Rectal smooth muscle tissue (tissue), 1 donor: Measurements from ENCODE around the gene MSMO1.
"Not testable (repeated sequence)": the region's sequence is repeated elsewhere in the genome, so short reads cannot be mapped to it uniquely, and the experiment has no call there.

Source experiments
- H3K27ac ChIP-seq: one replicate; pipeline ENCODE4 v1.7.0; 2013; ENCODE audit warnings: low read depth, low read length, inconsistent platforms
- H3K27me3 ChIP-seq: one replicate; pipeline ENCODE4 v1.7.0; 2013; ENCODE audit warnings: low read length; ENCODE audit not compliant: control insufficient read depth, insufficient read depth
- H3K36me3 ChIP-seq: one replicate; pipeline ENCODE4 v1.7.0; 2013; ENCODE audit warnings: low read length; ENCODE audit not compliant: control insufficient read depth, insufficient read depth
- H3K4me1 ChIP-seq: one replicate; pipeline ENCODE4 v1.7.0; 2013; ENCODE audit warnings: low read length; ENCODE audit not compliant: control insufficient read depth, insufficient read depth
- H3K4me3 ChIP-seq: one replicate; pipeline ENCODE4 v1.7.0; 2013; ENCODE audit warnings: low read length
- H3K9ac ChIP-seq: one replicate; pipeline ENCODE4 v1.7.0; 2013; ENCODE audit warnings: low read length

Gene MSMO1

GRCh38 chr4:165326831-165327210 lies 648 bp upstream of the MSMO1 start:
- peak overlapping the region; percentile 82 for H3K4me3 ChIP-seq
- H3K27ac ChIP-seq, result peak overlapping the region; percentile 73
- H3K27me3 ChIP-seq, result no peaks in the 10 kb centered on the region
- peak overlapping the region; percentile 16 for H3K9ac ChIP-seq
- H3K36me3 ChIP-seq, result no peaks in the 10 kb centered on the region
- no peaks in the 10 kb centered on the region for H3K4me1 ChIP-seq

GRCh38 chr4:165328101-165328425 lies 594 bp downstream of the MSMO1 start:
- no peaks in the 10 kb centered on the region for H3K4me1 ChIP-seq

GRCh38 chr4:165328708-165329107 lies 1.2 kb downstream of the MSMO1 start:
- Histone ChIP-seq H3K4me3 (peak overlapping the region; percentile 98), H3K27me3 (no peaks in the 10 kb centered on the region), H3K36me3 (no peaks in the 10 kb centered on the region), H3K9ac (no peak overlapping the region), H3K4me1 (no peaks in the 10 kb centered on the region), H3K27ac (no peak overlapping the region)

More at GRCh38 chr4:165328101-165328425, 594 bp downstream of the MSMO1 start:
- Histone ChIP-seq H3K9ac (no peak overlapping the region), H3K27me3 (no peaks in the 10 kb centered on the region), H3K27ac (no peak overlapping the region), H3K4me3 (peak overlapping the region; percentile 98), H3K36me3 (no peaks in the 10 kb centered on the region)

GRCh38 chr4:165330071-165330470 lies 2.6 kb downstream of the MSMO1 start:
- H3K27ac ChIP-seq, result no peak overlapping the region
- no peak overlapping the region for H3K9ac ChIP-seq
- H3K4me3 ChIP-seq, result no peak overlapping the region

GRCh38 chr4:165330666-165331065 lies 3.2 kb downstream of the MSMO1 start:
- Histone ChIP-seq H3K4me1 (no peaks in the 10 kb centered on the region), H3K27ac (no peak overlapping the region), H3K9ac (no peak overlapping the region), H3K36me3 (no peaks in the 10 kb centered on the region), H3K27me3 (no peaks in the 10 kb centered on the region), H3K4me3 (no peak overlapping the region)

More at GRCh38 chr4:165330071-165330470, 2.6 kb downstream of the MSMO1 start:
- Histone ChIP-seq H3K4me1 (no peaks in the 10 kb centered on the region), H3K27me3 (no peaks in the 10 kb centered on the region), H3K36me3 (no peaks in the 10 kb centered on the region)

GRCh38 chr4:165331359-165331758 lies 3.9 kb downstream of the MSMO1 start:
- Histone ChIP-seq H3K4me1 (no peaks in the 10 kb centered on the region), H3K36me3 (no peaks in the 10 kb centered on the region), H3K4me3 (no peak overlapping the region), H3K9ac (no peak overlapping the region), H3K27ac (no peak overlapping the region), H3K27me3 (no peaks in the 10 kb centered on the region)

GRCh38 chr4:165331823-165332222 lies 4.4 kb downstream of the MSMO1 start:
- Histone ChIP-seq H3K36me3 (no peaks in the 10 kb centered on the region), H3K4me3 (no peak overlapping the region), H3K4me1 (no peaks in the 10 kb centered on the region), H3K27ac (no peak overlapping the region), H3K9ac (no peak overlapping the region), H3K27me3 (no peaks in the 10 kb centered on the region)

- Histone ChIP-seq H3K4me3 (no peak overlapping the region), H3K36me3 (no peaks in the 10 kb centered on the region), H3K27me3 (no peaks in the 10 kb centered on the region), H3K27ac (no peak overlapping the region), H3K9ac (no peak overlapping the region), H3K4me1 (no peaks in the 10 kb centered on the region)
These were observed 5.0 kb downstream of the MSMO1 start for GRCh38 chr4:165332502-165332901.

- Histone ChIP-seq H3K27me3 (no peaks in the 10 kb centered on the region), H3K4me3 (no peak overlapping the region), H3K9ac (no peak overlapping the region), H3K27ac (no peak overlapping the region), H3K36me3 (no peaks in the 10 kb centered on the region), H3K4me1 (no peaks in the 10 kb centered on the region)
These were observed 7.8 kb downstream of the MSMO1 start for GRCh38 chr4:165335163-165335703.

- Histone ChIP-seq H3K36me3 (no peaks in the 10 kb centered on the region), H3K4me1 (no peaks in the 10 kb centered on the region), H3K27me3 (no peaks in the 10 kb centered on the region), H3K4me3 (no peak overlapping the region), H3K9ac (no peak overlapping the region), H3K27ac (no peak overlapping the region)
These were observed 9.3 kb downstream of the MSMO1 start for GRCh38 chr4:165336743-165337142.

- not testable (repeated sequence) for H3K36me3 ChIP-seq, H3K27ac ChIP-seq, H3K4me1 ChIP-seq
These were observed 14.9 kb downstream of the MSMO1 start for GRCh38 chr4:165342340-165342739.

GRCh38 chr4:165343353-165344191 lies 16.1 kb downstream of the MSMO1 start:
- Histone ChIP-seq H3K4me1 (no peaks in the 10 kb centered on the region), H3K9ac (no peak overlapping the region), H3K4me3 (no peak overlapping the region), H3K36me3 (no peaks in the 10 kb centered on the region), H3K27ac (no peak overlapping the region), H3K27me3 (no peaks in the 10 kb centered on the region)

More at GRCh38 chr4:165342340-165342739, 14.9 kb downstream of the MSMO1 start:
- H3K9ac ChIP-seq, H3K27me3 ChIP-seq, H3K4me3 ChIP-seq: not testable (repeated sequence)
